TTC549 (cell line): ENCODE results near the gene RBM33.

Experiments
- FAIRE-seq: peaks from 2 replicates; lab custom pipeline; 2012; peaks lifted over from hg19 to GRCh38; lab: Jason Lieb, UNC

The RBM33 gene

GRCh38 chr7:155824227-155824886, 179.9 kb downstream of the RBM33 start:
- FAIRE-seq = no peak

GRCh38 chr7:155825336-155825735, 180.9 kb downstream of the RBM33 start:
- FAIRE-seq = no peak

- FAIRE-seq = no peak
These were observed 185.5 kb downstream of the RBM33 start for GRCh38 chr7:155829796-155830470.
